ENCODE results near the gene PLCD1. TPM values are rescaled to one million over a fixed set of nuclear protein-coding genes. Genes with fewer than 3 reads are reported as not detected.
A peak's percentile ranks its signal among the peaks of the same experiment; 100 is the strongest.

The PLCD1 gene
- total and polyA plus RNA-seq, 2 of the 13 experiments (the other 11 are each of a cell fraction or from before 2014, with no cell fraction given), result 10.1 to 12.4 TPM

- TF ChIP-seq ZNF678 (CRISPR knock-in tag; IDR thresholded peaks at IDR 0.05), result no peak
- no peak for TF ChIP-seq ZBTB14 (CRISPR knock-in tag; IDR thresholded peaks at IDR 0.05)
- TF ChIP-seq ZNF253 (CRISPR knock-in tag; IDR thresholded peaks at IDR 0.05; ENCODE audit: borderline replicate concordance), result no peak
- TF ChIP-seq NR1H2 (CRISPR knock-in tag; IDR thresholded peaks at IDR 0.05; ENCODE audit: borderline replicate concordance, low read depth), result no peak
- TF ChIP-seq BORCS8-MEF2B (CRISPR knock-in tag; IDR thresholded peaks at IDR 0.05), result peak; percentile 73; the same call in 1 of the 2 replicates
- TF ChIP-seq HDAC1 (CRISPR knock-in tag; IDR thresholded peaks at IDR 0.05), result no peak
- no peak for TF ChIP-seq ZNF318 (CRISPR knock-in tag; IDR thresholded peaks at IDR 0.05)
- no peak for TF ChIP-seq ZNF576 (CRISPR knock-in tag; IDR thresholded peaks at IDR 0.05)
- TF ChIP-seq SOX5 (CRISPR knock-in tag; IDR thresholded peaks at IDR 0.05; ENCODE audit: borderline replicate concordance), result peak; percentile 38; the same call in 1 of the 2 replicates
- no peak for TF ChIP-seq SPEN (CRISPR knock-in tag; IDR thresholded peaks at IDR 0.05; ENCODE audit: low read depth)
- TF ChIP-seq TBP (CRISPR knock-in tag; IDR thresholded peaks at IDR 0.05), result no peak
- TF ChIP-seq HNRNPUL1 (IDR thresholded peaks at IDR 0.05; ENCODE audit: low read depth, low read length), result no peak
- no peak for TF ChIP-seq HHEX (CRISPR knock-in tag; IDR thresholded peaks at IDR 0.05)
- TF ChIP-seq MIER3 (CRISPR knock-in tag; IDR thresholded peaks at IDR 0.05; ENCODE audit: borderline replicate concordance), result no peak
- TF ChIP-seq E2F5 (CRISPR knock-in tag; conservative IDR thresholded peaks at IDR 0.05), result no peak
- no peak for TF ChIP-seq DR1 (CRISPR knock-in tag; IDR thresholded peaks at IDR 0.05)
- TF ChIP-seq ZBTB46 (CRISPR knock-in tag; IDR thresholded peaks at IDR 0.05; ENCODE audit: borderline replicate concordance), result no peak
- TF ChIP-seq SALL1 (CRISPR knock-in tag; IDR thresholded peaks at IDR 0.05), result peak; percentile 44; the same call in 1 of the 2 replicates
- TF ChIP-seq EED (CRISPR knock-in tag; IDR thresholded peaks at IDR 0.05), result no peak
Measured at GRCh38 chr3:38003371-38003816, 26.0 kb downstream of the PLCD1 start (continued).

Measured in HepG2 (cell line).